GM12878 (cell line): Measurements from ENCODE around the gene HMOX2. TPM values are rescaled to one million over a fixed set of nuclear protein-coding genes. Genes with fewer than 3 reads are reported as not detected.

Experiments
- ATAC-seq: fragments of 200-7000 bp; cut with Tn5 transposase; 3 replicates; pipeline ENCODE4 v1.9.1; 2020; ENCODE audit warnings: mild to moderate bottlenecking, moderate library complexity
- BruUV-seq: library from RNA; stranded (reverse); fragments of 400-500 nt; replicated peaks from 2 replicates; lab custom pipeline; 2021; lab: Mats Ljungman, UMichigan
- CTCF ChIA-PET: fragments of 300-600 bp; sonication (Branson Sonifier 250); formaldehyde crosslinking; extraction: SDS; loops from one replicate; lab custom pipeline; 2021; ENCODE audit warnings: inconsistent platforms; lab: Yijun Ruan, JAX
- POLR2A ChIA-PET: fragments of 350-600 bp; formaldehyde crosslinking; extraction: SDS; loops from one replicate; lab custom pipeline; 2021; ENCODE audit warnings: inconsistent platforms; lab: Charles Lee
- RAD21 ChIA-PET: fragments of 300-600 bp; sonication (Branson Sonifier 250); formaldehyde crosslinking; loops from one replicate; lab custom pipeline; 2023; ENCODE audit warnings: antibody characterized with exemption; ENCODE audit not compliant: unreplicated experiment; lab: Charles Lee
- SMC1A ChIA-PET: fragments of 300-600 bp; sonication (Branson Sonifier 250); formaldehyde crosslinking; loops from one replicate; lab custom pipeline; 2023; ENCODE audit not compliant: unreplicated experiment, uncharacterized antibody; lab: Charles Lee
- DNase-seq: peaks from one replicate; pipeline ENCODE4 v3.0.0-alpha.2; 2011; ENCODE audit warnings: low read depth, low spot score
- FAIRE-seq: peaks from 3 replicates; lab custom pipeline; 2011; peaks lifted over from hg19 to GRCh38; lab: Jason Lieb, UNC
- H2AFZ ChIP-seq: 2 replicates; pipeline ENCODE4 v1.6.0; 2011; ENCODE audit warnings: low read depth, low read length, control low read depth; ENCODE audit not compliant: control insufficient read depth
- H3K27ac ChIP-seq: 2 replicates; pipeline ENCODE4 v1.5.1; 2011; ENCODE audit warnings: control low read depth; ENCODE audit not compliant: control insufficient read depth, insufficient read depth
- H3K27me3 ChIP-seq, 2 experiments: replicated peaks in 1 of 2; 2 replicates each; pipeline versions ENCODE4 v1.6.0 to v1.6.1; 2011; ENCODE audit warnings: low read length in 1 of 2; ENCODE audit not compliant: control insufficient read depth in 2 of 2, insufficient read depth in 2 of 2
- H3K36me3 ChIP-seq, 2 experiments: 2 replicates each; pipeline ENCODE4 v1.5.1; 2011; ENCODE audit warnings: low read length in 1 of 2; ENCODE audit not compliant: control insufficient read depth in 2 of 2, insufficient read depth in 2 of 2
- H3K4me1 ChIP-seq: 2 replicates; pipeline ENCODE4 v1.6.1; 2011; ENCODE audit warnings: mild to moderate bottlenecking, low read length, moderate library complexity, mixed read lengths; ENCODE audit not compliant: control insufficient read depth, insufficient read depth
- H3K4me2 ChIP-seq: 2 replicates; pipeline ENCODE4 v1.6.0; 2011; ENCODE audit warnings: control low read depth; ENCODE audit not compliant: control insufficient read depth, insufficient read depth
- H3K4me3 ChIP-seq: fragments of 200-600 bp; sonication (generic); 2 replicates; pipeline ENCODE4 v1.5.1; 2016
- H3K79me2 ChIP-seq: 2 replicates; pipeline ENCODE4 v1.6.0; 2011; ENCODE audit warnings: low read length; ENCODE audit not compliant: control insufficient read depth, insufficient read depth
- H3K9ac ChIP-seq: 2 replicates; pipeline ENCODE4 v1.8.0; 2011; ENCODE audit warnings: low read length, control low read depth, mixed read lengths; ENCODE audit not compliant: control insufficient read depth, insufficient read depth
- H3K9me3 ChIP-seq: replicated peaks from 3 replicates; pipeline ENCODE4 v1.5.1; 2011; ENCODE audit warnings: mild to moderate bottlenecking, low read length; ENCODE audit not compliant: control insufficient read depth, insufficient read depth
- H4K20me1 ChIP-seq: 2 replicates; pipeline ENCODE4 v1.6.0; 2011; ENCODE audit not compliant: control insufficient read depth, insufficient read depth
- CBX5 ChIP-seq: sonication (generic); IDR thresholded peaks from 2 replicates; pipeline ENCODE4 v1.6.1; 2016; ENCODE audit warnings: low read depth, moderate library complexity, mild to moderate bottlenecking, inconsistent platforms
- CHD1 ChIP-seq: IDR thresholded peaks from 2 replicates; pipeline ENCODE4 v1.6.1; 2012; ENCODE audit warnings: low read depth, low read length, improper control_type of control experiment
- GATAD2B ChIP-seq: fragments of 450-650 bp; conservative IDR thresholded peaks from 2 replicates; pipeline ENCODE4 v1.6.1; 2017; ENCODE audit warnings: low read depth, mild to moderate bottlenecking, moderate library complexity
- HDGF ChIP-seq: fragments of 450-650 bp; IDR thresholded peaks from 2 replicates; pipeline ENCODE4 v1.6.1; 2016; ENCODE audit warnings: antibody characterized with exemption
- IRF4 ChIP-seq: IDR thresholded peaks from 2 replicates; pipeline ENCODE4 v1.6.1; 2011; ENCODE audit warnings: low read depth, low read length
- NFYA ChIP-seq: IDR thresholded peaks from 2 replicates; pipeline ENCODE4 v1.6.1; 2011; ENCODE audit warnings: low read depth, mild to moderate bottlenecking, low read length, improper control_type of control experiment, borderline replicate concordance
- NRF1 ChIP-seq: conservative IDR thresholded peaks from 2 replicates; pipeline ENCODE4 v1.6.1; 2011; ENCODE audit warnings: mild to moderate bottlenecking, low read depth, low read length, improper control_type of control experiment
- POLR2AphosphoS5 ChIP-seq: IDR thresholded peaks from 2 replicates; pipeline ENCODE4 v1.6.1; 2011; ENCODE audit warnings: mild to moderate bottlenecking, low read length, inconsistent platforms
- RAD21 ChIP-seq: IDR thresholded peaks from 2 replicates; pipeline ENCODE4 v1.6.1; 2011; ENCODE audit warnings: mild to moderate bottlenecking, low read depth, low read length, moderate library complexity; ENCODE audit not compliant: insufficient read depth
- SPI1 ChIP-seq: IDR thresholded peaks from 2 replicates; pipeline ENCODE4 v1.6.1; 2011; ENCODE audit warnings: low read depth, mild to moderate bottlenecking, low read length, moderate library complexity, borderline replicate concordance; ENCODE audit not compliant: insufficient read depth
- SREBF2 ChIP-seq: IDR thresholded peaks from 2 replicates; pipeline ENCODE4 v1.6.1; 2012; ENCODE audit warnings: mild to moderate bottlenecking, low read length
- STAT1 ChIP-seq: fragments of 450-650 bp; conservative IDR thresholded peaks from 2 replicates; pipeline ENCODE4 v1.6.1; 2014; ENCODE audit warnings: antibody characterized with exemption, mild to moderate bottlenecking
- SUZ12 ChIP-seq: fragments of 200-600 bp; sonication (generic); IDR thresholded peaks from one replicate; pipeline ENCODE4 v1.6.1; 2018; ENCODE audit warnings: antibody characterized with exemption, mild to moderate bottlenecking; ENCODE audit not compliant: unreplicated experiment
- TAF1 ChIP-seq: IDR thresholded peaks from 2 replicates; pipeline ENCODE4 v1.6.1; 2011; ENCODE audit warnings: mild to moderate bottlenecking, low read depth, low read length, borderline replicate concordance
- TCF7 ChIP-seq: IDR thresholded peaks from 2 replicates; pipeline ENCODE4 v1.6.1; 2014; ENCODE audit warnings: antibody characterized with exemption, borderline replicate concordance
- WRNIP1 ChIP-seq: IDR thresholded peaks from 2 replicates; pipeline ENCODE4 v1.6.1; 2011; ENCODE audit warnings: low read depth, low read length, improper control_type of control experiment, borderline replicate concordance
- WGBS: methylation state at CpG from one replicate; pipeline ENCODE4 v1.1.6; 2016; ENCODE audit warnings: low lambda C conversion rate; ENCODE audit not compliant: insufficient replicate concordance, insufficient coverage; ENCODE audit errors: missing lambda C conversion rate; 5-methylcytosine and 5-hydroxymethylcytosine counted together
- in situ Hi-C: fragments of 300-500 bp; cut with MboI; formaldehyde crosslinking; loops from 9 replicates; pipeline ENCODE4 v1.14.3; 2018; ENCODE audit warnings: mixed read lengths
- intact Hi-C: fragments of 100-400 bp; cut with micrococcal nuclease; formaldehyde crosslinking; loops from one replicate; pipeline ENCODE4 v1.14.2; 2022; ENCODE audit not compliant: unreplicated experiment
- polyA plus RNA-seq, 11 experiments: library from polyadenylated mRNA; depleted of rRNA in 4 of 11; unstranded in 6 of 11; stranded (reverse) in 5 of 11; fragments of >200 nt; fragmentation: Nextera tagmentation in 4 of 11; fragmentation: Illumina TruSeq in 1 of 11; extraction: Ambion mirVana in 4 of 11; extraction: Trizol in 1 of 11; gene quantifications; 1 replicate in 1 of 11; 2 replicates in 10 of 11; pipeline versions ENCODE4 v1.2.1 to v1.2.3, GENCODE V29; 2011 to 2016; ENCODE audit warnings: inconsistent platforms in 2 of 11, missing spikeins in 2 of 11, low read depth in 1 of 11
- total RNA-seq, 4 experiments: library from RNA; depleted of rRNA in 3 of 4; stranded (reverse); fragments of >200 nt in 3 of 4; fragmentation: Illumina TruSeq in 1 of 4; extraction: Trizol in 1 of 4; gene quantifications; 2 replicates each; pipeline versions ENCODE4 v1.2.1 to v1.2.3, GENCODE V29; 2013 to 2021
- TF ChIP-seq, protein P1 (sequence below): fragments of 150-350 bp; IDR thresholded peaks from 2 replicates; pipeline ENCODE4 v1.6.1; 2016; ENCODE audit warnings: low read depth, low read length
- TF ChIP-seq, protein P2 (sequence below): fragments of 450-650 bp; IDR thresholded peaks from 2 replicates; pipeline ENCODE4 v1.6.1; 2017; ENCODE audit warnings: mild to moderate bottlenecking, low read depth, inconsistent platforms; ENCODE audit not compliant: poor library complexity, severe bottlenecking
- TF ChIP-seq, protein P3 (sequence below): IDR thresholded peaks from 2 replicates; pipeline ENCODE4 v1.6.1; 2012; ENCODE audit warnings: low read depth, low read length, improper control_type of control experiment

HMOX2 gene
- total and polyA plus RNA-seq, 10 of the 15 experiments (the other 5 are each of a cell fraction or from before 2014, with no cell fraction given): 26.4 to 111 (median 57.8) TPM

DNA sequence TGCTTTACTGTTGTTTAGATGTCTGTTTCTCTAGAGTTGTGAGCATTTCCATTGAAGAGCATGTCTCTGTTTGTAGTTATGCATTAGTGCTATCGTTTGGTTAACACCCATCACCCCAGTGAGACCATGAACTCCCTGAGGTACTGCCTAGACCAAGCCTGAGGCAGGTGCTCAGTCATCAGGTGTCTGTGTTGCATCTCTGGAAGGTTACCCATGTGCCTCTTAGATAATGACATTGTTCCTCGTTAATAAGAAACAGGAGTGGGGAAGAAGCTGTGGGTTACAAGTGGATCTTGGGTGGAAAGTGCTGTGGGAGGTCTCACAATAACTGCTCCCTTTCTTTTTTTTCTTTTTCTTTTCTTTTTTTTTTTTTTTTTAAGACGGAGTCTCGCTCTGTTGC, 32.2 kb upstream of the HMOX2 start:
- Histone ChIP-seq H3K27me3 (no peaks in the 10 kb centered on the region), H3K9ac (no peak overlapping the region), H2AFZ (no peak overlapping the region), H3K36me3 (peaks cover 25 to 36% of the 10 kb centered on the region in 2 experiments), H3K4me3 (no peak overlapping the region), H3K4me1 (no peaks in the 10 kb centered on the region), H4K20me1 (no peaks in the 10 kb centered on the region; the same call in 1 of the 2 replicates), H3K4me2 (no peak overlapping the region), H3K79me2 (no peaks in the 10 kb centered on the region), H3K27ac (no peak overlapping the region), H3K9me3 (no peaks in the 10 kb centered on the region)
- ChIA-PET POLR2A (interaction anchor here (0.6 kb wide), 1 partner anchor 149 kb away, joined by 3 read pairs; no protein-coding TSS in a partner anchor), SMC1A (no interaction called here), RAD21 (no interaction called here), CTCF (no interaction called here)
- in situ Hi-C loops: no loop called here
- no peak for FAIRE-seq
- no peak for DNase-seq
- WGBS: 100% methylated on average over 2 of the region's 4 CpGs
- ATAC-seq: no peak
- BruUV-seq: no TSS peak
- TF ChIP-seq SREBF2: no peak
- TF ChIP-seq CBX5: no peak
- TF ChIP-seq POLR2AphosphoS5: no peak
- TF ChIP-seq SPI1: no peak
- no peak for TF ChIP-seq IRF4
- no peak for TF ChIP-seq TCF7
- no peak for TF ChIP-seq RAD21
- TF ChIP-seq WRNIP1: no peak
- TF ChIP-seq, protein P1, sequence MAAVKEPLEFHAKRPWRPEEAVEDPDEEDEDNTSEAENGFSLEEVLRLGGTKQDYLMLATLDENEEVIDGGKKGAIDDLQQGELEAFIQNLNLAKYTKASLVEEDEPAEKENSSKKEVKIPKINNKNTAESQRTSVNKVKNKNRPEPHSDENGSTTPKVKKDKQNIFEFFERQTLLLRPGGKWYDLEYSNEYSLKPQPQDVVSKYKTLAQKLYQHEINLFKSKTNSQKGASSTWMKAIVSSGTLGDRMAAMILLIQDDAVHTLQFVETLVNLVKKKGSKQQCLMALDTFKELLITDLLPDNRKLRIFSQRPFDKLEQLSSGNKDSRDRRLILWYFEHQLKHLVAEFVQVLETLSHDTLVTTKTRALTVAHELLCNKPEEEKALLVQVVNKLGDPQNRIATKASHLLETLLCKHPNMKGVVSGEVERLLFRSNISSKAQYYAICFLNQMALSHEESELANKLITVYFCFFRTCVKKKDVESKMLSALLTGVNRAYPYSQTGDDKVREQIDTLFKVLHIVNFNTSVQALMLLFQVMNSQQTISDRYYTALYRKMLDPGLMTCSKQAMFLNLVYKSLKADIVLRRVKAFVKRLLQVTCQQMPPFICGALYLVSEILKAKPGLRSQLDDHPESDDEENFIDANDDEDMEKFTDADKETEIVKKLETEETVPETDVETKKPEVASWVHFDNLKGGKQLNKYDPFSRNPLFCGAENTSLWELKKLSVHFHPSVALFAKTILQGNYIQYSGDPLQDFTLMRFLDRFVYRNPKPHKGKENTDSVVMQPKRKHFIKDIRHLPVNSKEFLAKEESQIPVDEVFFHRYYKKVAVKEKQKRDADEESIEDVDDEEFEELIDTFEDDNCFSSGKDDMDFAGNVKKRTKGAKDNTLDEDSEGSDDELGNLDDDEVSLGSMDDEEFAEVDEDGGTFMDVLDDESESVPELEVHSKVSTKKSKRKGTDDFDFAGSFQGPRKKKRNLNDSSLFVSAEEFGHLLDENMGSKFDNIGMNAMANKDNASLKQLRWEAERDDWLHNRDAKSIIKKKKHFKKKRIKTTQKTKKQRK: no peak
- no peak for TF ChIP-seq SUZ12
- TF ChIP-seq, protein P2, sequence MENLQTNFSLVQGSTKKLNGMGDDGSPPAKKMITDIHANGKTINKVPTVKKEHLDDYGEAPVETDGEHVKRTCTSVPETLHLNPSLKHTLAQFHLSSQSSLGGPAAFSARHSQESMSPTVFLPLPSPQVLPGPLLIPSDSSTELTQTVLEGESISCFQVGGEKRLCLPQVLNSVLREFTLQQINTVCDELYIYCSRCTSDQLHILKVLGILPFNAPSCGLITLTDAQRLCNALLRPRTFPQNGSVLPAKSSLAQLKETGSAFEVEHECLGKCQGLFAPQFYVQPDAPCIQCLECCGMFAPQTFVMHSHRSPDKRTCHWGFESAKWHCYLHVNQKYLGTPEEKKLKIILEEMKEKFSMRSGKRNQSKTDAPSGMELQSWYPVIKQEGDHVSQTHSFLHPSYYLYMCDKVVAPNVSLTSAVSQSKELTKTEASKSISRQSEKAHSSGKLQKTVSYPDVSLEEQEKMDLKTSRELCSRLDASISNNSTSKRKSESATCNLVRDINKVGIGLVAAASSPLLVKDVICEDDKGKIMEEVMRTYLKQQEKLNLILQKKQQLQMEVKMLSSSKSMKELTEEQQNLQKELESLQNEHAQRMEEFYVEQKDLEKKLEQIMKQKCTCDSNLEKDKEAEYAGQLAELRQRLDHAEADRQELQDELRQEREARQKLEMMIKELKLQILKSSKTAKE: no peak
- TF ChIP-seq, protein P3, sequence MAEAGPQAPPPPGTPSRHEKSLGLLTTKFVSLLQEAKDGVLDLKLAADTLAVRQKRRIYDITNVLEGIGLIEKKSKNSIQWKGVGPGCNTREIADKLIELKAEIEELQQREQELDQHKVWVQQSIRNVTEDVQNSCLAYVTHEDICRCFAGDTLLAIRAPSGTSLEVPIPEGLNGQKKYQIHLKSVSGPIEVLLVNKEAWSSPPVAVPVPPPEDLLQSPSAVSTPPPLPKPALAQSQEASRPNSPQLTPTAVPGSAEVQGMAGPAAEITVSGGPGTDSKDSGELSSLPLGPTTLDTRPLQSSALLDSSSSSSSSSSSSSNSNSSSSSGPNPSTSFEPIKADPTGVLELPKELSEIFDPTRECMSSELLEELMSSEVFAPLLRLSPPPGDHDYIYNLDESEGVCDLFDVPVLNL: no peak
- no peak for TF ChIP-seq STAT1
- TF ChIP-seq TAF1: no peak
- no peak for TF ChIP-seq NRF1
- TF ChIP-seq NFYA: no peak
- TF ChIP-seq GATAD2B: no peak
- no peak for TF ChIP-seq CHD1
- TF ChIP-seq HDGF: no peak
- intact Hi-C loops: no loop called here
